Erythroblast (primary cell): Measurements from ENCODE around the gene RASD2.

Experiments used
- GATA1 ChIP-seq: IDR thresholded peaks from 2 replicates; pipeline ENCODE4 v1.6.1; 2011; ENCODE audit warnings: low read depth, mild to moderate bottlenecking, control low read depth, low read length, moderate library complexity
- POLR2A ChIP-seq: IDR thresholded peaks from 2 replicates; pipeline ENCODE4 v1.6.1; 2011; ENCODE audit warnings: mild to moderate bottlenecking, low read length

DNA sequence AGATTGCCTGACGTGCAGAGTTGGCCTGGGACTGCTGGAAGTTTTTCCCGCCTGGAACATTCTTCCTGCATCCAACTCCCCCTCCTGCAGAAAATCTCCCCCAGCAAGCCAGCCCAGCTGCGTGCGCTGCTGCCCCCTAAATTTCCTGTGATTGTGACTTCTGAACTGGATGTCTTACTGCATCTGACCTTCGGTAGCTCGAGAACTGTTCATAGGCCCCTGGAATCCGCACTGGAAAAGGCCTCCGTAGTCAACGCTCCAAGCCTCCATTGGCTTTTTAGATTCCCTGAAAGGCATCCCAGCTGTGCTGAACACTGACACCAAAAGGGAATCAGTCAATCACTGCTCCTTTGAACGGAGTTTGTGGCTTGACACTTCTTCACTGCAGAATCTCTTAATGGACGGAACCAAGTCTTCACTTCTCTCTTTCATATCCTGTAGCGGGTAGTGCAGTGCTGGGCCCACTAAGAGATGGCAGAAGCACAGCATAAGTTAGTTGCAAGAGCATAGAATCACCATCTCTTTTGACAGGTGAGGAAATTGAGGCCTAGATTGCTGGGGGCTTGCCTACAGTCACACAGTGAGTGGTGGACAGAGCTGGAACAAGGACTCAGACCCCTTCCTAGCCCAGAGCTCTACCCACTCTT lies 14.2 kb upstream of the RASD2 start:
- TF ChIP-seq POLR2A (no peak), GATA1 (no peak)
